ENCODE results near the gene LRRC1. TPM values are rescaled to one million over a fixed set of nuclear protein-coding genes. Genes with fewer than 3 reads are reported as not detected.

The LRRC1 gene
- total RNA-seq, 1 experiment from 2014 or later, result 10.3 TPM

GRCh38 chr6:53818858-53819609 is 24.2 kb downstream of the LRRC1 start:
- Histone ChIP-seq H3K56ac (ENCODE audit: insufficient read length, low read depth, low read length) (no peak overlapping the region), H3K27ac (ENCODE audit: insufficient read length, low read depth, low read length) (no peak overlapping the region), H4K91ac (ENCODE audit: insufficient read length, low read depth, low read length) (no peak overlapping the region), H2BK12ac (ENCODE audit: insufficient read length, low read depth, low read length) (no peak overlapping the region), H2AFZ (ENCODE audit: low read length) (no peak overlapping the region), H3K23me2 (ENCODE audit: insufficient read length, low read depth, low read length, poor library complexity, severe bottlenecking) (no peaks in the 10 kb centered on the region), H3K4me1 (ENCODE audit: insufficient read depth, low read length) (peaks cover 5% of the 10 kb centered on the region; the same call in 1 of the 2 replicates), H4K8ac (replicated peaks; ENCODE audit: insufficient read length, low read depth, low read length) (no peak overlapping the region), H3K14ac (ENCODE audit: insufficient read depth, low read length) (no peak overlapping the region), H3K27me3 (ENCODE audit: insufficient read depth, low read length) (no peaks in the 10 kb centered on the region), H3T11ph (ENCODE audit: low read length) (no peak overlapping the region), H2AK5ac (ENCODE audit: insufficient read length, low read length) (no peak overlapping the region), H3K9me3 (ENCODE audit: control insufficient read depth, low read depth, low read length) (no peaks in the 10 kb centered on the region), H4K5ac (ENCODE audit: insufficient read length, low read depth, low read length) (no peak overlapping the region), H2BK5ac (ENCODE audit: insufficient read length, low read length) (no peak overlapping the region), H3K4ac (ENCODE audit: low read depth, low read length) (no peak overlapping the region), H3K79me2 (ENCODE audit: insufficient read depth, low read length) (peaks cover 4% of the 10 kb centered on the region; the same call in 1 of the 2 replicates), H2BK120ac (ENCODE audit: low read depth, low read length, poor library complexity, severe bottlenecking) (no peak overlapping the region), H3K23ac (ENCODE audit: insufficient read length, low read depth, low read length) (no peak overlapping the region), H2BK20ac (ENCODE audit: low read depth, low read length, poor library complexity, severe bottlenecking) (no peak overlapping the region), H2BK15ac (ENCODE audit: low read depth, low read length) (no peak overlapping the region), H3K9ac (ENCODE audit: extremely low read depth, insufficient read length, low read length) (no peak overlapping the region), H4K20me1 (ENCODE audit: control insufficient read depth, insufficient read depth, insufficient read length) (no peaks in the 10 kb centered on the region), H3K79me1 (ENCODE audit: insufficient read depth, low read depth, low read length, poor library complexity, severe bottlenecking) (no peaks in the 10 kb centered on the region), H3K18ac (ENCODE audit: insufficient read length, low read depth, low read length) (no peak overlapping the region), H3K4me2 (ENCODE audit: insufficient read depth, insufficient read length, low read length) (no peak overlapping the region)
- Mint-ChIP-seq H3K36me3 (ENCODE audit: insufficient read depth in 1 of 3, low read depth in 3 of 3) (no peaks in the 10 kb centered on the region), H3K4me3 (no peak overlapping the region), H3K27me3 (ENCODE audit: low read depth) (no peaks in the 10 kb centered on the region), H3K4me1 (peaks cover 16 to 20% of the 10 kb centered on the region in 2 experiments), H3K27ac (no peak overlapping the region), H3K9me3 (no peaks in the 10 kb centered on the region)
- no peak for TF ChIP-seq CTCF (conservative IDR thresholded peaks at IDR 0.05)
- WGBS (ENCODE audit: extremely low coverage, insufficient read length, low lambda C conversion rate), result no CpG with 5 or more reads among the region's 3 CpGs
- DNase-seq, result no peak

Data from H9 (cell line).